A549 (cell line): Measurements from ENCODE around the gene FUCA1.
"Not testable (repeated sequence)": the region's sequence is repeated elsewhere in the genome, so short reads cannot be mapped to it uniquely, and the experiment has no call there.

Experiments
- BHLHE40 ChIP-seq: IDR thresholded peaks from 2 replicates; pipeline ENCODE4 v1.6.1; 2012; ENCODE audit warnings: low read depth, low read length, inconsistent platforms
- FOSL2 ChIP-seq, 2 experiments: fragments of 450-650 bp in 1 of 2; fragments of >200 bp in 1 of 2; sonication (Bioruptor Twin) in 1 of 2; formaldehyde crosslinking; IDR thresholded peaks; 2 replicates each; pipeline versions ENCODE4 v1.5.0 to v1.6.1; 2016 to 2020; ENCODE audit warnings: mild to moderate bottlenecking in 1 of 2, moderate library complexity in 1 of 2
- HDAC2 ChIP-seq: fragments of 200-600 bp; sonication (generic); IDR thresholded peaks from 2 replicates; pipeline ENCODE4 v1.6.1; 2016
- HOXA7 ChIP-seq: fragments of 250-450 bp; sonication (Bioruptor Pico); IDR thresholded peaks from 2 replicates; pipeline ENCODE4 v1.5.0; 2020; ENCODE audit warnings: mild to moderate bottlenecking, moderate library complexity
- MAFK ChIP-seq: fragments of 450-650 bp; IDR thresholded peaks from 2 replicates; pipeline ENCODE4 v1.6.1; 2014; ENCODE audit not compliant: partially characterized antibody
- MYC ChIP-seq: IDR thresholded peaks from 2 replicates; pipeline ENCODE4 v1.6.1; 2012; ENCODE audit warnings: mild to moderate bottlenecking, inconsistent platforms, low read length, improper control_type of control experiment, borderline replicate concordance
- NFE2L2 ChIP-seq: fragments of 150-350 bp; conservative IDR thresholded peaks from 2 replicates; pipeline ENCODE4 v1.6.1; 2014; ENCODE audit warnings: low read length
- SMC3 ChIP-seq: fragments of >200 bp; sonication (Bioruptor Twin); formaldehyde crosslinking; IDR thresholded peaks from 3 replicates; pipeline ENCODE4 v1.6.1; 2018; ENCODE audit warnings: inconsistent platforms
- TF ChIP-seq, protein P1 (sequence below): fragments of >200 bp; sonication (Bioruptor Twin); formaldehyde crosslinking; IDR thresholded peaks from 3 replicates; pipeline ENCODE4 v1.5.1; 2016

DNA sequence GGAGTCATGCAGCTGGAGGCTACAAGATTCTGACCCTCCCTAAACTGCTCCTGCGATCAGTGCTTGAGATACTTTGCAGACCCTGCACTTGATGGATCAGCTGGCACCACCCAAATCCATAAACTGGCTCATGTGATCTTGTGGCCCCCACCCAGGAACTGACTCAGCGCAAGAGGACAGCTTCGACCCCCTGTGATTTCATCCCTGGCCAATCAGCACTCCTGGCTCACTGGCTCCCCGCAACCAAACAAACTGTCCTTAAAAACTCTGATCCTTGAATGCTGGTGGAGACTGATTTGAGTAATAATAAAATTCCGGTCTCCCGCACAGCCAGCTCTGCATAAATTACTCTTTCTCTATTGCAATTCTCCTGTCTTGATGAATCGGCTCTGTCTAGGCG is 31.9 kb upstream of the FUCA1 start:
- not testable (repeated sequence) for TF ChIP-seq MAFK; HDAC2; MYC; SMC3; HOXA7 (CRISPR knock-in tag); FOSL2 (IDR thresholded peaks at IDR 0.05); FOSL2 (CRISPR knock-in tag; IDR thresholded peaks at IDR 0.05); BHLHE40; NFE2L2
- TF ChIP-seq, protein P1, sequence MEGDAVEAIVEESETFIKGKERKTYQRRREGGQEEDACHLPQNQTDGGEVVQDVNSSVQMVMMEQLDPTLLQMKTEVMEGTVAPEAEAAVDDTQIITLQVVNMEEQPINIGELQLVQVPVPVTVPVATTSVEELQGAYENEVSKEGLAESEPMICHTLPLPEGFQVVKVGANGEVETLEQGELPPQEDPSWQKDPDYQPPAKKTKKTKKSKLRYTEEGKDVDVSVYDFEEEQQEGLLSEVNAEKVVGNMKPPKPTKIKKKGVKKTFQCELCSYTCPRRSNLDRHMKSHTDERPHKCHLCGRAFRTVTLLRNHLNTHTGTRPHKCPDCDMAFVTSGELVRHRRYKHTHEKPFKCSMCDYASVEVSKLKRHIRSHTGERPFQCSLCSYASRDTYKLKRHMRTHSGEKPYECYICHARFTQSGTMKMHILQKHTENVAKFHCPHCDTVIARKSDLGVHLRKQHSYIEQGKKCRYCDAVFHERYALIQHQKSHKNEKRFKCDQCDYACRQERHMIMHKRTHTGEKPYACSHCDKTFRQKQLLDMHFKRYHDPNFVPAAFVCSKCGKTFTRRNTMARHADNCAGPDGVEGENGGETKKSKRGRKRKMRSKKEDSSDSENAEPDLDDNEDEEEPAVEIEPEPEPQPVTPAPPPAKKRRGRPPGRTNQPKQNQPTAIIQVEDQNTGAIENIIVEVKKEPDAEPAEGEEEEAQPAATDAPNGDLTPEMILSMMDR, result not testable (repeated sequence)
